WERI-Rb-1 (cell line): Measurements from ENCODE around the gene TAB2.

Source experiments
- DNase-seq: peaks from one replicate; pipeline ENCODE4 v3.0.0-alpha.2; 2020
- H3K27ac ChIP-seq: fragments of 250-450 bp; sonication (Bioruptor Pico); 2 replicates; pipeline ENCODE4 v1.5.1; 2020; ENCODE audit warnings: mild to moderate bottlenecking, moderate library complexity
- H3K27me3 ChIP-seq: fragments of 250-450 bp; sonication (Bioruptor Pico); 2 replicates; pipeline ENCODE4 v1.5.1; 2021; ENCODE audit warnings: mild to moderate bottlenecking, low read depth, moderate library complexity; ENCODE audit not compliant: insufficient read depth, severe bottlenecking
- H3K36me3 ChIP-seq: fragments of 250-450 bp; sonication (Bioruptor Pico); 2 replicates; pipeline ENCODE4 v1.5.1; 2020; ENCODE audit warnings: mild to moderate bottlenecking, moderate library complexity
- H3K4me3 ChIP-seq: 2 replicates; pipeline ENCODE4 v1.5.1; 2011; ENCODE audit warnings: low read depth, mild to moderate bottlenecking, control low read depth, low read length
- H3K9me3 ChIP-seq: fragments of 250-450 bp; sonication (Bioruptor Pico); 2 replicates; pipeline ENCODE4 v1.5.1; 2021; ENCODE audit warnings: mild to moderate bottlenecking, moderate library complexity; ENCODE audit not compliant: severe bottlenecking
- CTCF ChIP-seq: IDR thresholded peaks from 2 replicates; pipeline ENCODE4 v1.5.1; 2011; ENCODE audit warnings: low read depth, mild to moderate bottlenecking, control low read depth, inconsistent platforms, low read length

Gene TAB2

GRCh38 chr6:149389509-149390297 lies 72.2 kb downstream of the TAB2 start:
- H3K9me3 ChIP-seq, result no peaks in the 10 kb centered on the region
- H3K27ac ChIP-seq, result no peak overlapping the region
- peaks cover 4% of the 10 kb centered on the region for H3K36me3 ChIP-seq
- no peak for TF ChIP-seq CTCF
- no peak overlapping the region for H3K4me3 ChIP-seq
- no peak for DNase-seq
- no peaks in the 10 kb centered on the region for H3K27me3 ChIP-seq

- Histone ChIP-seq H3K9me3 (no peaks in the 10 kb centered on the region), H3K27me3 (no peaks in the 10 kb centered on the region), H3K36me3 (peaks cover 12% of the 10 kb centered on the region), H3K27ac (no peak overlapping the region), H3K4me3 (no peak overlapping the region)
- DNase-seq, result no peak
- TF ChIP-seq CTCF, result no peak
Measured at GRCh38 chr6:149392093-149392492, 74.6 kb downstream of the TAB2 start.

DNA sequence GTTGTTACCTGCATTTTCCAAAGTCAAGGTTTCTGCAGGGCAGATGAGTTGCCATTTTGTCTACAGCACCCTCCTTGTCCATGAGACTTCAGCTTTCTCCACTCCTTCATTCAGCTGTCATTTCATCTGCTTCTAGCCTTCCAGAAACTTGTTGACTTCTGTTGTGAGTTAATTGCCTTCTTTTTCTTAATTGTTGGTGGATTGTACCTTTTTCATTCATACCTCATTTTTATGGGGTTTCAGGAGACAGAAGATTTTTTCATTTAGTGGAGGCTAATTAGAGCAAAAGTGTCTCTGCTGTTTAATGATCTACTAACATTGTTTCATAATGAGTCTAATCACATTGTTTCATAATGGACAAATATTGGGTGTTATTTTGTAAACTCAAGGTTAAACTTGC lies 75.0 kb downstream of the TAB2 start:
- no peak overlapping the region for H3K27ac ChIP-seq
- DNase-seq, result no peak
- no peaks in the 10 kb centered on the region for H3K9me3 ChIP-seq
- H3K27me3 ChIP-seq, result no peaks in the 10 kb centered on the region
- peaks cover 12% of the 10 kb centered on the region for H3K36me3 ChIP-seq
- no peak overlapping the region for H3K4me3 ChIP-seq
- no peak for TF ChIP-seq CTCF

GRCh38 chr6:149393002-149393679 lies 75.6 kb downstream of the TAB2 start:
- DNase-seq, result no peak
- H3K27ac ChIP-seq, result no peak overlapping the region
- no peaks in the 10 kb centered on the region for H3K27me3 ChIP-seq
- H3K4me3 ChIP-seq, result no peak overlapping the region
- TF ChIP-seq CTCF, result no peak
- no peaks in the 10 kb centered on the region for H3K9me3 ChIP-seq
- peaks cover 11% of the 10 kb centered on the region for H3K36me3 ChIP-seq

GRCh38 chr6:149395185-149395584 lies 77.7 kb downstream of the TAB2 start:
- no peak for DNase-seq
- Histone ChIP-seq H3K27ac (no peak overlapping the region), H3K36me3 (peaks cover 25% of the 10 kb centered on the region), H3K27me3 (no peaks in the 10 kb centered on the region), H3K9me3 (no peaks in the 10 kb centered on the region), H3K4me3 (no peak overlapping the region)
- no peak for TF ChIP-seq CTCF
